HCT116 (cell line): ENCODE measurements around the gene ARHGEF10L. TPM values are rescaled to one million over a fixed set of nuclear protein-coding genes. Genes with fewer than 3 reads are reported as not detected.
A peak's percentile ranks its signal among the peaks of the same experiment; 100 is the strongest.

Source experiments
- ATAC-seq: fragments of 200-7000 bp; cut with Tn5 transposase; 2 replicates; pipeline ENCODE4 v1.9.1; 2020; ENCODE audit warnings: mild to moderate bottlenecking, moderate library complexity
- BruUV-seq: library from RNA; stranded (reverse); fragments of 400-500 nt; replicated peaks from 2 replicates; lab custom pipeline; 2021; lab: Mats Ljungman, UMichigan
- CTCF ChIA-PET: fragments of 300-600 bp; sonication (Branson Sonifier 250); formaldehyde crosslinking; loops from one replicate; lab custom pipeline; 2021; ENCODE audit warnings: antibody characterized with exemption; lab: Charles Lee
- POLR2A ChIA-PET: fragments of 300-600, 350-600 bp; sonication (Branson Sonifier 250); formaldehyde crosslinking; loops from one replicate; lab custom pipeline; 2021; ENCODE audit warnings: antibody characterized with exemption; lab: Charles Lee
- RAD21 ChIA-PET, 2 experiments: fragments of 300-600 bp; sonication (Branson Sonifier 250); formaldehyde crosslinking; loops; one replicate each; lab custom pipeline; 2023; ENCODE audit warnings: low total read pairs in 2 of 2; ENCODE audit not compliant: uncharacterized antibody in 2 of 2, unreplicated experiment in 2 of 2, low non-redundant PET in 1 of 2; lab: Charles Lee
- DNase-seq: peaks from one replicate; pipeline ENCODE4 v3.0.0-alpha.2; 2010; ENCODE audit warnings: low read depth, low spot score
- H2AFZ ChIP-seq: fragments of 200-600 bp; shearing (Covaris generic), sonication (generic); 2 replicates; pipeline ENCODE4 v1.6.1; 2017; ENCODE audit warnings: low read depth, mixed run types, mixed read lengths, antibody characterized with exemption, low read length; ENCODE audit not compliant: poor library complexity, severe bottlenecking
- H3K27ac ChIP-seq: 2 replicates; pipeline ENCODE4 v1.5.1; 2012; ENCODE audit warnings: low read depth, low read length
- H3K27me3 ChIP-seq: fragments of 200-600 bp; sonication (generic); 2 replicates; pipeline ENCODE4 v1.6.1; 2016; ENCODE audit warnings: mixed run types, low read length, mixed read lengths; ENCODE audit not compliant: insufficient read depth
- H3K36me3 ChIP-seq, 2 experiments: fragments of 200-500 bp in 1 of 2; fragments of 200-600 bp in 1 of 2; sonication (Bioruptor generic) in 1 of 2; sonication (generic) in 1 of 2; 2 replicates each; pipeline versions ENCODE4 v1.5.1 to v1.6.1; 2014 to 2016; ENCODE audit warnings: low read length in 2 of 2, inconsistent platforms in 1 of 2, mixed read lengths in 1 of 2, mixed run types in 1 of 2; ENCODE audit not compliant: insufficient read depth in 2 of 2, control insufficient read depth in 1 of 2
- H3K4me1 ChIP-seq, 2 experiments: fragments of 200-600 bp in 1 of 2; sonication (generic) in 1 of 2; 2 replicates each; pipeline versions ENCODE4 v1.5.1 to v1.6.1; 2012 to 2017; ENCODE audit warnings: low read length in 2 of 2, inconsistent platforms in 1 of 2, mild to moderate bottlenecking in 1 of 2, mixed read lengths in 1 of 2, mixed run types in 1 of 2, moderate library complexity in 1 of 2; ENCODE audit not compliant: insufficient read depth in 2 of 2, control insufficient read depth in 1 of 2
- H3K4me2 ChIP-seq: fragments of 200-600 bp; sonication (generic); 2 replicates; pipeline ENCODE4 v1.6.1; 2017; ENCODE audit warnings: mixed run types, low read length, mixed read lengths
- H3K4me3 ChIP-seq, 2 experiments: fragments of 200-600 bp in 1 of 2; sonication (generic) in 1 of 2; replicated peaks in 1 of 2; 2 replicates each; pipeline ENCODE4 v1.5.1; 2011 to 2016; ENCODE audit warnings: low read length in 2 of 2, control low read depth in 1 of 2, low read depth in 1 of 2, mild to moderate bottlenecking in 1 of 2, mixed read lengths in 1 of 2, mixed run types in 1 of 2
- H3K79me2 ChIP-seq: fragments of 200-600 bp; sonication (generic); 2 replicates; pipeline ENCODE4 v1.6.1; 2017; ENCODE audit warnings: mild to moderate bottlenecking, mixed run types, low read length, moderate library complexity, mixed read lengths; ENCODE audit not compliant: insufficient read depth
- H3K9ac ChIP-seq: fragments of 200-600 bp; sonication (generic); 2 replicates; pipeline ENCODE4 v1.6.1; 2016; ENCODE audit warnings: low read length, mixed read lengths
- H3K9me2 ChIP-seq: fragments of 200-600 bp; sonication (generic), shearing (Covaris generic); 2 replicates; pipeline ENCODE4 v1.6.1; 2017; ENCODE audit warnings: mixed run types, mild to moderate bottlenecking, moderate library complexity; ENCODE audit not compliant: insufficient read depth
- H3K9me3 ChIP-seq, 2 experiments: fragments of 200-500 bp in 1 of 2; fragments of 200-600 bp in 1 of 2; sonication (Bioruptor generic) in 1 of 2; sonication (generic) in 1 of 2; 2 replicates each; pipeline ENCODE4 v1.6.1; 2014 to 2017; ENCODE audit warnings: low read length in 2 of 2, mixed read lengths in 2 of 2, inconsistent platforms in 1 of 2, low read depth in 1 of 2, mild to moderate bottlenecking in 1 of 2, mixed run types in 1 of 2, moderate library complexity in 1 of 2; ENCODE audit not compliant: control insufficient read depth in 1 of 2, insufficient read depth in 1 of 2
- H4K20me1 ChIP-seq: fragments of 200-600 bp; sonication (generic), shearing (Covaris generic); 2 replicates; pipeline ENCODE4 v1.6.1; 2017; ENCODE audit warnings: mixed run types, mild to moderate bottlenecking, moderate library complexity; ENCODE audit not compliant: insufficient read depth
- CEBPB ChIP-seq: IDR thresholded peaks from 2 replicates; pipeline ENCODE4 v1.6.1; 2012; ENCODE audit warnings: low read depth
- EZH2 ChIP-seq: fragments of 200-600 bp; sonication (generic); IDR thresholded peaks from 2 replicates; pipeline ENCODE4 v1.6.1; 2017; ENCODE audit warnings: antibody characterized with exemption, mixed run types
- EZH2phosphoT487 ChIP-seq: fragments of 200-600 bp; IDR thresholded peaks from 2 replicates; pipeline ENCODE4 v1.6.1; 2018; ENCODE audit warnings: antibody characterized with exemption, borderline replicate concordance
- FOSL1 ChIP-seq: IDR thresholded peaks from 2 replicates; pipeline ENCODE4 v1.6.1; 2012; ENCODE audit warnings: low read depth
- JUND ChIP-seq: IDR thresholded peaks from 2 replicates; pipeline ENCODE4 v1.6.1; 2012
- POLR2A ChIP-seq: IDR thresholded peaks from 2 replicates; pipeline ENCODE4 v1.7.0; 2011; ENCODE audit warnings: borderline replicate concordance; ENCODE audit not compliant: insufficient read depth, insufficient read length; ENCODE audit errors: extremely low read depth
- RAD21 ChIP-seq: IDR thresholded peaks from 2 replicates; pipeline ENCODE4 v1.6.1; 2012; ENCODE audit warnings: low read depth, mild to moderate bottlenecking
- SP1 ChIP-seq: IDR thresholded peaks from 2 replicates; pipeline ENCODE4 v1.6.1; 2012; ENCODE audit warnings: low read depth
- TCF7L2 ChIP-seq: IDR thresholded peaks from 2 replicates; pipeline ENCODE4 v1.7.0; 2011; ENCODE audit warnings: borderline replicate concordance, inconsistent platforms; ENCODE audit not compliant: insufficient read depth, insufficient read length; ENCODE audit errors: extremely low read depth
- ZFX ChIP-seq: fragments of 450-650 bp; IDR thresholded peaks from 2 replicates; pipeline ENCODE4 v1.6.1; 2017
- intact Hi-C: fragments of 100-400 bp; cut with micrococcal nuclease; formaldehyde crosslinking; loops from 2 replicates; pipeline ENCODE4 v1.10.0; 2022
- total RNA-seq: library from RNA; stranded (reverse); gene quantifications from one replicate; pipeline ENCODE4 v1.2.1, GENCODE V29; 2021; ENCODE audit not compliant: unreplicated experiment
- TF ChIP-seq, protein P1 (sequence below): IDR thresholded peaks from 2 replicates; pipeline ENCODE4 v1.6.1; 2012
- TF ChIP-seq, protein P2 (sequence below): IDR thresholded peaks from 2 replicates; pipeline ENCODE4 v1.6.1; 2012; ENCODE audit warnings: low read depth
- TF ChIP-seq, protein P3 (sequence below): IDR thresholded peaks from 2 replicates; pipeline ENCODE4 v1.6.1; 2012

Gene ARHGEF10L
- total RNA-seq, 1 experiment from 2014 or later: 14.7 TPM

DNA sequence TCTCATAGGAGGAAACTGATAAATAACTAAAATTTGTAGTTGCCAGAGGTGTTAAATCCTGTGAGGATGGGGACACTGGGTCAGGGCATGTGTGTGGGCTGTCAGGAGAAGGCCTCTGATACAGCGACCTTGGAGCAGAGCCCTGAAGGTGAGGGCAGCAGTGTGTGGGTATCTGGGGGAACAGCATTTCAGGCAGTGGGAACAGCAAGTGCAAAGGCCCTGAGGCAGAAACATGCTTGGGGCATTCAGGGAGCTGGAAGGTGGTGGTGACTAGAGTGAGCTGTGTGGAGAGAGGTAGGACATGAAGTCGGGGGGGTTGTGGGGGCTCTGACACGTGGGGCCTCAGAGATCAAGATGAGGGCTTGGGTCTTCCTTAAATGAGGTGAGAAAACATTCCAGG is 30.7 kb downstream of the ARHGEF10L start:
- Histone ChIP-seq H3K9me2 (no peaks in the 10 kb centered on the region), H3K9ac (peak overlapping the region; percentile 82), H3K4me2 (peak overlapping the region; percentile 76), H3K4me3 (peak overlapping the region in 1 of 2 experiments; percentile 48; a peak in 2 of 4 replicates), H3K4me1 (peaks cover 54 to 74% of the 10 kb centered on the region in 2 experiments), H3K27ac (peak overlapping the region; percentile 95), H2AFZ (no peak overlapping the region), H3K27me3 (no peaks in the 10 kb centered on the region), H4K20me1 (no peaks in the 10 kb centered on the region), H3K36me3 (no peaks in the 10 kb centered on the region), H3K79me2 (peaks cover 19% of the 10 kb centered on the region; the same call in 1 of the 2 replicates), H3K9me3 (no peaks in the 10 kb centered on the region)
- BruUV-seq: no TSS peak
- DNase-seq (no peak), ATAC-seq (no peak)
- RAD21 ChIA-PET: interaction anchor here (0.7 to 1.6 kb wide), 2 partner anchors 37 to 63 kb away, joined by 5 to 8 read pairs; no protein-coding TSS in a partner anchor
- CTCF ChIA-PET: interaction anchor here (1.1 kb wide), 1 partner anchor 76 kb away, joined by 3 read pairs; no protein-coding TSS in a partner anchor
- TF ChIP-seq ZFX (no peak), POLR2A (no peak), TCF7L2 (no peak), EZH2phosphoT487 (no peak), RAD21 (no peak), JUND (no peak), SP1 (no peak), CEBPB (no peak), EZH2 (no peak), FOSL1 (no peak)
- TF ChIP-seq, protein P1, sequence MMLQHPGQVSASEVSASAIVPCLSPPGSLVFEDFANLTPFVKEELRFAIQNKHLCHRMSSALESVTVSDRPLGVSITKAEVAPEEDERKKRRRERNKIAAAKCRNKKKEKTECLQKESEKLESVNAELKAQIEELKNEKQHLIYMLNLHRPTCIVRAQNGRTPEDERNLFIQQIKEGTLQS: no peak
- TF ChIP-seq, protein P2, sequence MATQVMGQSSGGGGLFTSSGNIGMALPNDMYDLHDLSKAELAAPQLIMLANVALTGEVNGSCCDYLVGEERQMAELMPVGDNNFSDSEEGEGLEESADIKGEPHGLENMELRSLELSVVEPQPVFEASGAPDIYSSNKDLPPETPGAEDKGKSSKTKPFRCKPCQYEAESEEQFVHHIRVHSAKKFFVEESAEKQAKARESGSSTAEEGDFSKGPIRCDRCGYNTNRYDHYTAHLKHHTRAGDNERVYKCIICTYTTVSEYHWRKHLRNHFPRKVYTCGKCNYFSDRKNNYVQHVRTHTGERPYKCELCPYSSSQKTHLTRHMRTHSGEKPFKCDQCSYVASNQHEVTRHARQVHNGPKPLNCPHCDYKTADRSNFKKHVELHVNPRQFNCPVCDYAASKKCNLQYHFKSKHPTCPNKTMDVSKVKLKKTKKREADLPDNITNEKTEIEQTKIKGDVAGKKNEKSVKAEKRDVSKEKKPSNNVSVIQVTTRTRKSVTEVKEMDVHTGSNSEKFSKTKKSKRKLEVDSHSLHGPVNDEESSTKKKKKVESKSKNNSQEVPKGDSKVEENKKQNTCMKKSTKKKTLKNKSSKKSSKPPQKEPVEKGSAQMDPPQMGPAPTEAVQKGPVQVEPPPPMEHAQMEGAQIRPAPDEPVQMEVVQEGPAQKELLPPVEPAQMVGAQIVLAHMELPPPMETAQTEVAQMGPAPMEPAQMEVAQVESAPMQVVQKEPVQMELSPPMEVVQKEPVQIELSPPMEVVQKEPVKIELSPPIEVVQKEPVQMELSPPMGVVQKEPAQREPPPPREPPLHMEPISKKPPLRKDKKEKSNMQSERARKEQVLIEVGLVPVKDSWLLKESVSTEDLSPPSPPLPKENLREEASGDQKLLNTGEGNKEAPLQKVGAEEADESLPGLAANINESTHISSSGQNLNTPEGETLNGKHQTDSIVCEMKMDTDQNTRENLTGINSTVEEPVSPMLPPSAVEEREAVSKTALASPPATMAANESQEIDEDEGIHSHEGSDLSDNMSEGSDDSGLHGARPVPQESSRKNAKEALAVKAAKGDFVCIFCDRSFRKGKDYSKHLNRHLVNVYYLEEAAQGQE: no peak
- TF ChIP-seq, protein P3, sequence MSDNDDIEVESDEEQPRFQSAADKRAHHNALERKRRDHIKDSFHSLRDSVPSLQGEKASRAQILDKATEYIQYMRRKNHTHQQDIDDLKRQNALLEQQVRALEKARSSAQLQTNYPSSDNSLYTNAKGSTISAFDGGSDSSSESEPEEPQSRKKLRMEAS: no peak
- intact Hi-C loops: no loop called here
- POLR2A ChIA-PET: interaction anchor here (0.6 to 1.5 kb wide), 2 partner anchors 13 to 16 kb away, joined by 3 to 4 read pairs; no protein-coding TSS in a partner anchor
